IMR-90 (cell line): ENCODE results near the gene ASAH2. TPM values are rescaled to one million over a fixed set of nuclear protein-coding genes. Genes with fewer than 3 reads are reported as not detected.

ENCODE experiments used
- ATAC-seq: fragments of 200-7000 bp; cut with Tn5 transposase; 2 replicates; pipeline ENCODE4 v1.9.1; 2020; ENCODE audit warnings: low read depth, mild to moderate bottlenecking, moderate library complexity
- BruUV-seq: library from RNA; stranded (reverse); fragments of 400-500 nt; replicated peaks from 2 replicates; lab custom pipeline; 2021; lab: Mats Ljungman, UMichigan
- CTCF ChIA-PET: fragments of 300-600 bp; formaldehyde crosslinking; extraction: SDS; loops from one replicate; lab custom pipeline; 2021; ENCODE audit warnings: antibody characterized with exemption; lab: Yijun Ruan, JAX
- POLR2A ChIA-PET: fragments of 300-600 bp; sonication (Branson Sonifier 250); formaldehyde crosslinking; loops from one replicate; lab custom pipeline; 2022; ENCODE audit warnings: antibody characterized with exemption; ENCODE audit not compliant: unreplicated experiment; lab: Charles Lee
- DNase-seq: peaks from one replicate; pipeline ENCODE4 v3.0.0; 2013
- H2AFZ ChIP-seq: replicated peaks from 2 replicates; pipeline ENCODE3; 2013; ENCODE audit warnings: low read length, mild to moderate bottlenecking; ENCODE audit not compliant: poor library complexity
- H2AK5ac ChIP-seq: 2 replicates; pipeline ENCODE4 v1.6.1; 2013; ENCODE audit warnings: low read depth, low read length, inconsistent platforms
- H2AK9ac ChIP-seq: replicated peaks from 2 replicates; pipeline ENCODE3; 2013; ENCODE audit warnings: mild to moderate bottlenecking, low read depth, low read length, moderate library complexity; ENCODE audit not compliant: poor library complexity
- H2BK120ac ChIP-seq: 2 replicates; pipeline ENCODE4 v1.6.1; 2013; ENCODE audit warnings: low read depth, low read length, inconsistent platforms
- H2BK15ac ChIP-seq: 3 replicates; pipeline ENCODE4 v1.6.1; 2013; ENCODE audit warnings: low read depth, low read length, inconsistent platforms
- H2BK20ac ChIP-seq: 2 replicates; pipeline ENCODE4 v1.6.1; 2013; ENCODE audit warnings: low read depth, mild to moderate bottlenecking, inconsistent platforms, low read length, moderate library complexity
- H2BK5ac ChIP-seq: 2 replicates; pipeline ENCODE4 v1.6.1; 2013; ENCODE audit warnings: mild to moderate bottlenecking, low read depth, low read length, inconsistent platforms; ENCODE audit not compliant: poor library complexity, severe bottlenecking
- H3K14ac ChIP-seq: replicated peaks from 2 replicates; pipeline ENCODE4 v1.6.1; 2013; ENCODE audit warnings: low read depth, low read length, inconsistent platforms
- H3K18ac ChIP-seq: 2 replicates; pipeline ENCODE4 v1.6.1; 2013; ENCODE audit warnings: low read depth, low read length, control low read depth
- H3K23ac ChIP-seq: 2 replicates; pipeline ENCODE4 v1.6.1; 2013; ENCODE audit warnings: low read depth, low read length, inconsistent platforms
- H3K27ac ChIP-seq: 2 replicates; pipeline ENCODE4 v1.5.1; 2013; ENCODE audit warnings: mild to moderate bottlenecking, control low read depth, low read length; ENCODE audit not compliant: insufficient read depth
- H3K27me3 ChIP-seq: 2 replicates; pipeline ENCODE4 v1.6.1; 2013; ENCODE audit warnings: low read length; ENCODE audit not compliant: control insufficient read depth, insufficient read depth
- H3K36me3 ChIP-seq: 2 replicates; pipeline ENCODE4 v1.6.1; 2013; ENCODE audit warnings: low read length, mixed read lengths; ENCODE audit not compliant: control insufficient read depth, insufficient read depth
- H3K4ac ChIP-seq: 2 replicates; pipeline ENCODE4 v1.6.1; 2013; ENCODE audit warnings: low read depth, low read length, inconsistent platforms
- H3K4me1 ChIP-seq: 2 replicates; pipeline ENCODE4 v1.6.1; 2013; ENCODE audit warnings: low read length, mixed read lengths; ENCODE audit not compliant: control insufficient read depth, insufficient read depth
- H3K4me2 ChIP-seq: 2 replicates; pipeline ENCODE4 v1.6.1; 2013; ENCODE audit warnings: low read depth, mild to moderate bottlenecking, control low read depth, low read length, moderate library complexity
- H3K4me3 ChIP-seq: 2 replicates; pipeline ENCODE4 v1.5.1; 2013; ENCODE audit warnings: low read depth, mild to moderate bottlenecking, control low read depth, low read length, moderate library complexity; ENCODE audit not compliant: insufficient read depth
- H3K56ac ChIP-seq: 2 replicates; pipeline ENCODE4 v1.6.1; 2013; ENCODE audit warnings: low read length, inconsistent platforms; ENCODE audit not compliant: insufficient read depth; ENCODE audit errors: extremely low read depth
- H3K79me1 ChIP-seq, 2 experiments: 2 replicates each; pipeline ENCODE4 v1.6.1; 2013; ENCODE audit warnings: low read length in 2 of 2, inconsistent platforms in 1 of 2, low read depth in 1 of 2
- H3K9ac ChIP-seq: 2 replicates; pipeline ENCODE4 v1.6.1; 2013; ENCODE audit warnings: low read depth, low read length, control low read depth
- H3K9me1 ChIP-seq: 2 replicates; pipeline ENCODE4 v1.6.1; 2013; ENCODE audit warnings: low read length, inconsistent platforms; ENCODE audit not compliant: insufficient read depth
- H3K9me3 ChIP-seq: 2 replicates; pipeline ENCODE4 v1.6.1; 2013; ENCODE audit warnings: low read length; ENCODE audit not compliant: control insufficient read depth, insufficient read depth
- H4K20me1 ChIP-seq: 2 replicates; pipeline ENCODE4 v1.6.1; 2013; ENCODE audit warnings: low read length, inconsistent platforms; ENCODE audit not compliant: insufficient read depth
- H4K5ac ChIP-seq: 2 replicates; pipeline ENCODE4 v1.6.1; 2013; ENCODE audit warnings: mild to moderate bottlenecking, low read depth, low read length, control low read depth
- H4K8ac ChIP-seq, 2 experiments: 2 replicates each; pipeline ENCODE4 v1.6.1; 2013; ENCODE audit warnings: low read depth in 2 of 2, low read length in 2 of 2, control low read depth in 1 of 2, inconsistent platforms in 1 of 2
- H4K91ac ChIP-seq: 2 replicates; pipeline ENCODE4 v1.6.1; 2013; ENCODE audit warnings: low read depth, low read length, inconsistent platforms; ENCODE audit not compliant: insufficient read depth
- NFE2L2 ChIP-seq: fragments of 150-350 bp; IDR thresholded peaks from 2 replicates; pipeline ENCODE4 v1.6.1; 2016; ENCODE audit warnings: low read depth, mild to moderate bottlenecking, low read length
- RFX5 ChIP-seq: IDR thresholded peaks from 2 replicates; pipeline ENCODE4 v1.8.0; 2012; ENCODE audit warnings: low read depth, mild to moderate bottlenecking, low read length, moderate library complexity
- whole genome bisulfite sequencing, 2 experiments: methylation state at CpG; one replicate each; pipeline versions ENCODE4 v1.1.5 to v1.1.7; 2013; ENCODE audit warnings: missing lambda C conversion rate in 2 of 2; ENCODE audit not compliant: insufficient read length in 1 of 2; ENCODE audit errors: extremely low coverage in 2 of 2; 5-methylcytosine and 5-hydroxymethylcytosine counted together
- dilution Hi-C: fragments of 300-500 bp; cut with HindIII; formaldehyde crosslinking; loops from one replicate; pipeline ENCODE4 v1.14.3; 2018; ENCODE audit warnings: low sequenced_read_pairs; ENCODE audit not compliant: unreplicated experiment
- in situ Hi-C: fragments of 300-500 bp; cut with MboI; formaldehyde crosslinking; loops from 3 replicates; pipeline ENCODE4 v1.14.3; 2019; ENCODE audit warnings: low sequenced_read_pairs, inconsistent platforms, mixed read lengths
- intact Hi-C: fragments of 100-400 bp; cut with micrococcal nuclease; formaldehyde crosslinking; loops from 2 replicates; pipeline ENCODE4 v1.10.0; 2022
- polyA plus RNA-seq, 3 experiments: library from polyadenylated mRNA; depleted of rRNA; stranded (reverse); fragments of >200 nt; gene quantifications; 2 replicates each; pipeline ENCODE4 v1.2.3, GENCODE V29; 2012; ENCODE audit warnings: low replicate concordance in 1 of 3
- total RNA-seq: library from RNA; depleted of rRNA; stranded (reverse); fragments of >200 nt; gene quantifications from 2 replicates; pipeline ENCODE4 v1.2.3, GENCODE V29; 2012

ASAH2 gene
- total and polyA plus RNA-seq, 2 of the 4 experiments (the other 2 are of a cell fraction), result 0.18 to 0.31 TPM

- Histone ChIP-seq H3K4me2 (no peak overlapping the region), H2BK5ac (no peak overlapping the region), H3K56ac (no peak overlapping the region), H2BK120ac (no peak overlapping the region), H4K8ac (no peak overlapping the region), H3K4ac (no peak overlapping the region), H3K18ac (no peak overlapping the region), H3K9me3 (no peaks in the 10 kb centered on the region), H3K79me1 (no peaks in the 10 kb centered on the region), H2BK15ac (no peak overlapping the region), H3K4me3 (no peak overlapping the region), H2BK20ac (no peak overlapping the region), H3K23ac (no peak overlapping the region), H3K4me1 (no peaks in the 10 kb centered on the region), H2AK5ac (no peak overlapping the region), H3K36me3 (no peaks in the 10 kb centered on the region), H4K20me1 (no peaks in the 10 kb centered on the region), H2AK9ac (no peak overlapping the region), H2AFZ (no peak overlapping the region), H3K27ac (no peak overlapping the region), H4K91ac (no peak overlapping the region), H4K5ac (no peak overlapping the region), H3K27me3 (peaks cover 6% of the 10 kb centered on the region), H3K14ac (no peak overlapping the region), H3K9me1 (no peaks in the 10 kb centered on the region), H3K9ac (no peak overlapping the region)
- TF ChIP-seq NFE2L2, result no peak
- no peak for TF ChIP-seq RFX5
- DNase-seq, result no peak
- no peak for ATAC-seq
- ChIA-PET POLR2A (no interaction called here), CTCF (no interaction called here)
- WGBS, 2 experiments, result no CpG with 5 or more reads among the region's 2 CpGs
- intact Hi-C loops, result loop anchor here (10.0 kb wide), 1 partner anchor 403 kb away; the partner anchor contains the start of gene SGMS1
- BruUV-seq, result no TSS peak
- dilution Hi-C loops, result no loop called here
- in situ Hi-C loops, result no loop called here
These were observed 29.1 kb downstream of the ASAH2 start for GRCh38 chr10:50222199-50222598.
